ENCODE results near the gene SEC61A2. TPM values are rescaled to one million over a fixed set of nuclear protein-coding genes. Genes with fewer than 3 reads are reported as not detected.

The SEC61A2 gene
- polyA plus RNA-seq, 1 experiment, result 6.8 TPM

DNA sequence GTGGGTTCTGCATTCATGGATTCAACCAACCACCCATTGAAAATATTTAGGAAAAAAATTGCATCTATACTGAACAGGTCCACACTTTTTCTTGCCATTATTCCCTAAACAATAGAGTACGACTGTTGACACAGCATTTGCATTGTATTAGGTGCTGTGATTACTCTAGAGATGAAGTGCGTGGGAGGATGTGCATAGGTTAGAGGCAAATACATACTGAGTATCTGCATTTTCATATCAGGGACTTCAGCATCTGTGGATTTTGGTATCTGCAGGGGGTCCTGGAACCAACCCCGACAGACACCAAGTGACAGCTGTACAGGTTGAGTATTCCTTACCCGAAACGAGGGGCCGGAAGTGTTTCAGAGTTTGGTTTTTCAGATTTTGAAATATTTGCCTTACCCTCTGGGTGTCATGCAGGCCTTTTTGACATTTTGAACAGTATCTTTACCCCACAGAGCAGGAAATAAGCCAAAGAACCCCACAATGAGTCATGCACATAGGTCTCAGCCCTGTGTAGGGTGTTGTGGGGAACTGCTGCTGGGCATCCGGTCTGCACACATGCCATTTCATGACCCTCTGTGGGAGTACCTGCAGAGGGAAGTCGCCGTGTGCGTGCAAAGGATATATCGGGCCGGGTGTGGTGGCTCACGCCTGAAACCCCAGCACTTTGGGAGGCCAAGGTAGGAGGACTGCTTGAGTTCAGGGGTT lies 51.7 kb downstream of the SEC61A2 start:
- POLR2A ChIA-PET, result no interaction called here
- TF ChIP-seq, protein P1, sequence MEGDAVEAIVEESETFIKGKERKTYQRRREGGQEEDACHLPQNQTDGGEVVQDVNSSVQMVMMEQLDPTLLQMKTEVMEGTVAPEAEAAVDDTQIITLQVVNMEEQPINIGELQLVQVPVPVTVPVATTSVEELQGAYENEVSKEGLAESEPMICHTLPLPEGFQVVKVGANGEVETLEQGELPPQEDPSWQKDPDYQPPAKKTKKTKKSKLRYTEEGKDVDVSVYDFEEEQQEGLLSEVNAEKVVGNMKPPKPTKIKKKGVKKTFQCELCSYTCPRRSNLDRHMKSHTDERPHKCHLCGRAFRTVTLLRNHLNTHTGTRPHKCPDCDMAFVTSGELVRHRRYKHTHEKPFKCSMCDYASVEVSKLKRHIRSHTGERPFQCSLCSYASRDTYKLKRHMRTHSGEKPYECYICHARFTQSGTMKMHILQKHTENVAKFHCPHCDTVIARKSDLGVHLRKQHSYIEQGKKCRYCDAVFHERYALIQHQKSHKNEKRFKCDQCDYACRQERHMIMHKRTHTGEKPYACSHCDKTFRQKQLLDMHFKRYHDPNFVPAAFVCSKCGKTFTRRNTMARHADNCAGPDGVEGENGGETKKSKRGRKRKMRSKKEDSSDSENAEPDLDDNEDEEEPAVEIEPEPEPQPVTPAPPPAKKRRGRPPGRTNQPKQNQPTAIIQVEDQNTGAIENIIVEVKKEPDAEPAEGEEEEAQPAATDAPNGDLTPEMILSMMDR (IDR thresholded peaks at IDR 0.05; ENCODE audit: insufficient read depth, low read depth, low read length), result no peak
- Histone ChIP-seq H3K36me3 (ENCODE audit: control insufficient read depth, insufficient read depth, low read length) (peaks cover 6% of the 10 kb centered on the region), H3K4me3 (ENCODE audit: low read depth, low read length) (no peak overlapping the region), H3K27me3 (ENCODE audit: control insufficient read depth, insufficient read depth, low read length) (no peaks in the 10 kb centered on the region)
- DNase-seq (ENCODE audit: low read depth), result no peak
- CTCF ChIA-PET, result no interaction called here

DNA sequence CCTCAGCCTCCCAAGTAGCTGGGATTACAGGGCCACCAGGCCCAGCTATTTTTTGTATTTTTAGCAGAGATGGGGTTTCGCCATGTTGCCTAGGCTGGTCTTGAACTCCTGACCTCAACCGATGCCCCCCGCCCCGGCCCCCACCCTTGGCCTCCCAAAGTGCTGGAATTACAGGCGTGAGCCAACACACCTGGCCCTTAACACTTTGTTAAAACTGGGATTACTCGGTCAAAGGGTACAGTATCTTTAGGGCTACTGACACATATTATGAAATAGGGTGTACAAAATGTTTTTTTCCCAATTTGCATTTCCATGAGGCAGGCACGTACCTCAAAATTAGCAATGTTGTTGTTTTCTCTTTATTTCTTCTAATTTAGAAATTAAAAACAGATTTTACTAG lies 54.7 kb downstream of the SEC61A2 start:
- ChIA-PET CTCF (interaction anchor here (0.7 kb wide), 1 partner anchor 14 kb away, joined by 4 read pairs; no protein-coding TSS in a partner anchor), POLR2A (no interaction called here)
- TF ChIP-seq, protein P1 (IDR thresholded peaks at IDR 0.05; ENCODE audit: insufficient read depth, low read depth, low read length), result no peak
- Histone ChIP-seq H3K4me3 (ENCODE audit: low read depth, low read length) (no peak overlapping the region), H3K27me3 (ENCODE audit: control insufficient read depth, insufficient read depth, low read length) (no peaks in the 10 kb centered on the region), H3K36me3 (ENCODE audit: control insufficient read depth, insufficient read depth, low read length) (peaks cover 4% of the 10 kb centered on the region)
- no peak for DNase-seq (ENCODE audit: low read depth)

DNA sequence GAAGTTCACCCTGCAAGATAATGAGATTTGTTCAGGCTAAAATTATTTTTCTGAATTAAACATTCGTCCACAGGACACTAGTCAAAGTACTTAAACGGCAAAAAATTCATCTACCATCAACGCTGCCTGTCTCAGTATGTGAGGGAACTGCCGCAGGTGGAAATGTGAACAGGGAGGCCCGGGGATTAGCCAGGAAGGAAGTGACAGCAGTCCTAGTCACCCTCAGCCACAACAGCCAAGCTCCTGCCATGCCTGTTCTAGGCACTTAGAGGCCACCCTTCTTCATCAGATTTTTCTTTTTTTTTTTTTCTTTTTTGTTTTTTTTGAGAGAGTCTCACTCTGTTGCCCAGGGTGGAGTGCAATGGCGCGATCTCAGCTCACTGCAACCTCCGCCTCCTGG lies 56.8 kb downstream of the SEC61A2 start:
- Histone ChIP-seq H3K36me3 (ENCODE audit: control insufficient read depth, insufficient read depth, low read length) (peaks cover 4% of the 10 kb centered on the region), H3K27me3 (ENCODE audit: control insufficient read depth, insufficient read depth, low read length) (no peaks in the 10 kb centered on the region), H3K4me3 (ENCODE audit: low read depth, low read length) (no peak overlapping the region)
- no peak for DNase-seq (ENCODE audit: low read depth)
- CTCF ChIA-PET, result no interaction called here
- TF ChIP-seq, protein P1 (IDR thresholded peaks at IDR 0.05; ENCODE audit: insufficient read depth, low read depth, low read length), result no peak
- POLR2A ChIA-PET, result interaction anchor here (0.7 kb wide), 1 partner anchor 613 kb away, joined by 7 read pairs; no protein-coding TSS in a partner anchor

DNA sequence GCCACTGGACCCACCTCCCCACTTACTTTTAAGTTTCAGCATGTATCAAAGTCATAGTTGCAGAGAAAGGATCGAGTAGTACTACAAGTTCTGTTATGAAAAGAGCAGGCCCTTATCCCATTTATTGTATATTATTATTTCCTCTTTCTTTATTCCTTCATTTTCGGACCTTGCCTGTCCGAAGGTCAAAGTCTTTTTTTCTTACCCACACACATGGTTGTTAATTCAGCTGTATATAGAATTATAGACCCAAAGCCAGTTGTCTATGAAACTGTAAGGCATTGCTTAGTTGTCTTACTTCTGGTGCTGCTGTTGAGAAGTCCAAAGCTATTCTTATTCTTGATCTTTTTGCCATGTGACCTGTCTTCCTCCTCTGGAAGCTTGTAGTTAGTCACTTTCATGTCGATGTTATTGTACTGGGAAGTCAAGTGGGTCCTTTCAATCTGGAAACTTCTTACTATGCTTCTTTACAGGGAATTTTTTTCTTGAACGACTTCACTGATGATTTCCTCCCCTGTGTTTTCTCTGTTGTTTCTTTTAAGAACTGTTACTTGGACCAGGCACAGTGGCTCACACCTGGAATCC lies 57.9 kb downstream of the SEC61A2 start:
- DNase-seq (ENCODE audit: low read depth), result no peak
- TF ChIP-seq, protein P1 (IDR thresholded peaks at IDR 0.05; ENCODE audit: insufficient read depth, low read depth, low read length), result no peak
- H3K36me3 ChIP-seq (ENCODE audit: control insufficient read depth, insufficient read depth, low read length), result peaks cover 4% of the 10 kb centered on the region
- H3K27me3 ChIP-seq (ENCODE audit: control insufficient read depth, insufficient read depth, low read length), result no peaks in the 10 kb centered on the region
- CTCF ChIA-PET, result no interaction called here
- H3K4me3 ChIP-seq (ENCODE audit: low read depth, low read length), result no peak overlapping the region
- POLR2A ChIA-PET, result no interaction called here

DNA sequence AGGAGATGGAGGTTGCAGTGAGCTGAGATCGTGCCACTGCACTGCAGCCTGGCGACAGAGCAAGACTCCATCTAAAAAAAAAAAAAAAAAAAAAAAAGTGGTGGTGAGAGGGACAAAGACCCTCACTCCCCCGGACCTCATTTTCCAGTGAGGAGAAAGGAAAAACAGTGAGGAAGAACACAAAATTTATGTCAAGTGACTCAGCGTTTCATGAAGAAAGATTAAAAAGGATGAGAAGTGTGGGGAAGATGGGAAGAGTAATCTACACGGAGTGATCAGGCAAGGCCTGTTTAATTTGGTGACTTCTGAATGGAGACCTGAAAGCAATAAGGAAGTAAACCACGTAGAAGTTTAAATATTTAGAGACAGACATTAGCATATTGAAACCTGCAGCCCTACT lies 59.2 kb downstream of the SEC61A2 start:
- CTCF ChIA-PET, result no interaction called here
- no peak for DNase-seq (ENCODE audit: low read depth)
- H3K27me3 ChIP-seq (ENCODE audit: control insufficient read depth, insufficient read depth, low read length), result no peaks in the 10 kb centered on the region
- H3K4me3 ChIP-seq (ENCODE audit: low read depth, low read length), result no peak overlapping the region
- peaks cover 4% of the 10 kb centered on the region for H3K36me3 ChIP-seq (ENCODE audit: control insufficient read depth, insufficient read depth, low read length)
- POLR2A ChIA-PET, result no interaction called here
- TF ChIP-seq, protein P1 (IDR thresholded peaks at IDR 0.05; ENCODE audit: insufficient read depth, low read depth, low read length), result no peak
